LNCaP clone FGC (cell line): ENCODE results near the gene PRUNE2.

Source experiments
- DNase-seq: peaks from one replicate; pipeline ENCODE4 v3.0.0-alpha.2; 2011; ENCODE audit warnings: low read depth
- H3K4me3 ChIP-seq: 2 replicates; pipeline ENCODE4 v1.5.1; 2011; ENCODE audit warnings: mild to moderate bottlenecking, low read depth, low read length, control low read depth
- CTCF ChIP-seq: IDR thresholded peaks from 2 replicates; pipeline ENCODE4 v1.5.1; 2012; ENCODE audit warnings: mild to moderate bottlenecking; ENCODE audit not compliant: control insufficient read depth, insufficient read depth; ENCODE audit errors: extremely low read depth

Gene PRUNE2

GRCh38 chr9:76725885-76726284 is 180.0 kb downstream of the PRUNE2 start:
- no peak for TF ChIP-seq CTCF
- DNase-seq, result no peak

GRCh38 chr9:76725011-76725546 is 180.8 kb downstream of the PRUNE2 start:
- no peak for TF ChIP-seq CTCF
- H3K4me3 ChIP-seq, result no peak overlapping the region
- no peak for DNase-seq

More at GRCh38 chr9:76725885-76726284, 180.0 kb downstream of the PRUNE2 start:
- H3K4me3 ChIP-seq, result no peak overlapping the region

GRCh38 chr9:76720245-76720644 is 185.7 kb downstream of the PRUNE2 start:
- DNase-seq, result no peak
- no peak overlapping the region for H3K4me3 ChIP-seq
- TF ChIP-seq CTCF, result no peak

- no peak overlapping the region for H3K4me3 ChIP-seq
- TF ChIP-seq CTCF, result no peak
- DNase-seq, result no peak
These were observed 187.7 kb downstream of the PRUNE2 start for GRCh38 chr9:76718166-76718565.

GRCh38 chr9:76717613-76718012 is 188.3 kb downstream of the PRUNE2 start:
- TF ChIP-seq CTCF, result no peak
- no peak overlapping the region for H3K4me3 ChIP-seq
- no peak for DNase-seq

GRCh38 chr9:76717176-76717575 is 188.7 kb downstream of the PRUNE2 start:
- H3K4me3 ChIP-seq, result no peak overlapping the region
- no peak for TF ChIP-seq CTCF
- no peak for DNase-seq

- no peak overlapping the region for H3K4me3 ChIP-seq
- no peak for DNase-seq
- TF ChIP-seq CTCF, result no peak
These were observed 189.7 kb downstream of the PRUNE2 start for GRCh38 chr9:76716085-76716672.
